Panc1 (cell line): Measurements from ENCODE around the gene SMAD6. TPM values are rescaled to one million over a fixed set of nuclear protein-coding genes. Genes with fewer than 3 reads are reported as not detected.

Source experiments
- ATAC-seq: fragments of 200-7000 bp; cut with Tn5 transposase; 2 replicates; pipeline ENCODE4 v1.9.1; 2020; ENCODE audit warnings: mild to moderate bottlenecking, moderate library complexity
- BruUV-seq: library from RNA; stranded (reverse); fragments of 400-500 nt; replicated peaks from 2 replicates; lab custom pipeline; 2021; lab: Mats Ljungman, UMichigan
- CTCF ChIA-PET: fragments of 300-600 bp; sonication (Branson Sonifier 250); formaldehyde crosslinking; loops from one replicate; lab custom pipeline; 2022; ENCODE audit warnings: antibody characterized with exemption; lab: Charles Lee
- POLR2A ChIA-PET: fragments of 300-600 bp; sonication (Branson Sonifier 250); formaldehyde crosslinking; loops from one replicate; lab custom pipeline; 2022; ENCODE audit warnings: antibody characterized with exemption; lab: Charles Lee
- DNase-seq: peaks from one replicate; pipeline ENCODE4 v3.0.0-alpha.2; 2010; ENCODE audit warnings: low read depth, low spot score
- H3K27ac ChIP-seq: 2 replicates; pipeline ENCODE4 v1.5.1; 2011; ENCODE audit warnings: mild to moderate bottlenecking, low read length, inconsistent platforms
- H3K27me3 ChIP-seq: fragments of 200-500 bp; sonication (Bioruptor generic); 2 replicates; pipeline ENCODE4 v1.6.0; 2014; ENCODE audit warnings: low read length, inconsistent platforms; ENCODE audit not compliant: control insufficient read depth, insufficient read depth
- H3K36me3 ChIP-seq: fragments of 200-500 bp; sonication (Bioruptor generic); 2 replicates; pipeline ENCODE4 v1.5.1; 2014; ENCODE audit warnings: inconsistent platforms, mild to moderate bottlenecking, low read length, moderate library complexity; ENCODE audit not compliant: control insufficient read depth, insufficient read depth
- H3K4me1 ChIP-seq: 2 replicates; pipeline ENCODE4 v1.5.1; 2011; ENCODE audit warnings: inconsistent platforms, mild to moderate bottlenecking, low read length, moderate library complexity; ENCODE audit not compliant: control insufficient read depth, insufficient read depth
- H3K4me3 ChIP-seq, 2 experiments: 2 replicates each; pipeline ENCODE4 v1.5.1; 2011 to 2012; ENCODE audit warnings: low read depth in 2 of 2, low read length in 2 of 2, mild to moderate bottlenecking in 2 of 2, inconsistent platforms in 1 of 2, moderate library complexity in 1 of 2
- H3K9me3 ChIP-seq: fragments of 200-500 bp; sonication (Bioruptor generic); 2 replicates; pipeline ENCODE4 v1.5.1; 2014; ENCODE audit warnings: low read depth, mild to moderate bottlenecking, inconsistent platforms, low read length, moderate library complexity; ENCODE audit not compliant: control insufficient read depth, insufficient read depth
- POLR2AphosphoS5 ChIP-seq: IDR thresholded peaks from 2 replicates; pipeline ENCODE4 v1.6.1; 2012; ENCODE audit warnings: mild to moderate bottlenecking, low read depth, low read length, moderate library complexity
- SIN3A ChIP-seq: IDR thresholded peaks from 2 replicates; pipeline ENCODE4 v1.6.1; 2012; ENCODE audit warnings: low read depth, mild to moderate bottlenecking, low read length, moderate library complexity, borderline replicate concordance; ENCODE audit not compliant: insufficient read depth
- TCF7L2 ChIP-seq: IDR thresholded peaks from 2 replicates; pipeline ENCODE4 v1.6.1; 2011; ENCODE audit warnings: mild to moderate bottlenecking, low read depth, low read length, inconsistent platforms
- in situ Hi-C: cut with HindIII; loops from 2 replicates; pipeline ENCODE4 v1.10.0; 2016; ENCODE audit warnings: low sequenced_read_pairs, low pct_unique_long_range_greater_than_20kb
- intact Hi-C: fragments of 100-400 bp; cut with micrococcal nuclease; formaldehyde crosslinking; loops from one replicate; pipeline ENCODE4 v1.10.0; 2022; ENCODE audit not compliant: unreplicated experiment
- total RNA-seq: library from RNA; stranded (reverse); gene quantifications from one replicate; pipeline ENCODE4 v1.2.1, GENCODE V29; 2021; ENCODE audit not compliant: unreplicated experiment
- TF ChIP-seq, protein P1 (sequence below): fragments of 450-650 bp; IDR thresholded peaks from 2 replicates; pipeline ENCODE4 v1.5.1; 2017; ENCODE audit warnings: mild to moderate bottlenecking
- TF ChIP-seq, protein P2 (sequence below), 2 experiments: IDR thresholded peaks; 2 replicates each; pipeline ENCODE4 v1.6.1; 2011 to 2012; ENCODE audit warnings: low read depth in 2 of 2, control low read depth in 1 of 2, low read length in 1 of 2, mild to moderate bottlenecking in 1 of 2, moderate library complexity in 1 of 2; ENCODE audit not compliant: insufficient read depth in 1 of 2

The SMAD6 gene
- total RNA-seq, 1 experiment from 2014 or later, result 45.9 TPM

DNA sequence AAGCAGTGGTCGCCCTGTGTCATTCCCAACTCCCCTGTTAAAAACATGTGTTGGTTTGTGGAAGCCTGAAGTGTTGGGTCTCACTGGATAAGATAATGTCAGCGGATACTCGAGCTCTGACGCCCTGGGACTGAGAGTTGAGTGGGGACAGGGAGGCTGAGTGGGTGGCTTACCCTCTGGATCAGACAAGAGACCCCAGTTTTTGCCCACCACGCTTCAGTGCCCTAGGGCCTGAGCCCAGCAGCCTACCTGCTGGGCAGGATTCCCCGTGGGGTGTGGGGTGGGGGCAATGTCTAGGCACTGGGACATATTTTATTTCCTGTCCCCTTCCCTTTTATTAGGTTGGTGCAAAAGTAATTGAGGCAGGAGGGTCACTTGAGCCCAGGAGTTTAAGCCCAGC, 75.0 kb downstream of the SMAD6 start:
- H3K36me3 ChIP-seq, result no peaks in the 10 kb centered on the region
- in situ Hi-C loops (no loop called here), intact Hi-C loops (no loop called here)
- H3K4me3 ChIP-seq, result no peak overlapping the region
- H3K4me1 ChIP-seq, result peaks cover 84% of the 10 kb centered on the region
- no TSS peak for BruUV-seq
- peak overlapping the region; percentile 93 for H3K27ac ChIP-seq
- DNase-seq (no peak), ATAC-seq (no peak)
- POLR2A ChIA-PET, result no interaction called here
- no peaks in the 10 kb centered on the region for H3K9me3 ChIP-seq
- no peak for TF ChIP-seq POLR2AphosphoS5
- TF ChIP-seq, protein P1, sequence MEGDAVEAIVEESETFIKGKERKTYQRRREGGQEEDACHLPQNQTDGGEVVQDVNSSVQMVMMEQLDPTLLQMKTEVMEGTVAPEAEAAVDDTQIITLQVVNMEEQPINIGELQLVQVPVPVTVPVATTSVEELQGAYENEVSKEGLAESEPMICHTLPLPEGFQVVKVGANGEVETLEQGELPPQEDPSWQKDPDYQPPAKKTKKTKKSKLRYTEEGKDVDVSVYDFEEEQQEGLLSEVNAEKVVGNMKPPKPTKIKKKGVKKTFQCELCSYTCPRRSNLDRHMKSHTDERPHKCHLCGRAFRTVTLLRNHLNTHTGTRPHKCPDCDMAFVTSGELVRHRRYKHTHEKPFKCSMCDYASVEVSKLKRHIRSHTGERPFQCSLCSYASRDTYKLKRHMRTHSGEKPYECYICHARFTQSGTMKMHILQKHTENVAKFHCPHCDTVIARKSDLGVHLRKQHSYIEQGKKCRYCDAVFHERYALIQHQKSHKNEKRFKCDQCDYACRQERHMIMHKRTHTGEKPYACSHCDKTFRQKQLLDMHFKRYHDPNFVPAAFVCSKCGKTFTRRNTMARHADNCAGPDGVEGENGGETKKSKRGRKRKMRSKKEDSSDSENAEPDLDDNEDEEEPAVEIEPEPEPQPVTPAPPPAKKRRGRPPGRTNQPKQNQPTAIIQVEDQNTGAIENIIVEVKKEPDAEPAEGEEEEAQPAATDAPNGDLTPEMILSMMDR, result no peak
- TF ChIP-seq, protein P2, sequence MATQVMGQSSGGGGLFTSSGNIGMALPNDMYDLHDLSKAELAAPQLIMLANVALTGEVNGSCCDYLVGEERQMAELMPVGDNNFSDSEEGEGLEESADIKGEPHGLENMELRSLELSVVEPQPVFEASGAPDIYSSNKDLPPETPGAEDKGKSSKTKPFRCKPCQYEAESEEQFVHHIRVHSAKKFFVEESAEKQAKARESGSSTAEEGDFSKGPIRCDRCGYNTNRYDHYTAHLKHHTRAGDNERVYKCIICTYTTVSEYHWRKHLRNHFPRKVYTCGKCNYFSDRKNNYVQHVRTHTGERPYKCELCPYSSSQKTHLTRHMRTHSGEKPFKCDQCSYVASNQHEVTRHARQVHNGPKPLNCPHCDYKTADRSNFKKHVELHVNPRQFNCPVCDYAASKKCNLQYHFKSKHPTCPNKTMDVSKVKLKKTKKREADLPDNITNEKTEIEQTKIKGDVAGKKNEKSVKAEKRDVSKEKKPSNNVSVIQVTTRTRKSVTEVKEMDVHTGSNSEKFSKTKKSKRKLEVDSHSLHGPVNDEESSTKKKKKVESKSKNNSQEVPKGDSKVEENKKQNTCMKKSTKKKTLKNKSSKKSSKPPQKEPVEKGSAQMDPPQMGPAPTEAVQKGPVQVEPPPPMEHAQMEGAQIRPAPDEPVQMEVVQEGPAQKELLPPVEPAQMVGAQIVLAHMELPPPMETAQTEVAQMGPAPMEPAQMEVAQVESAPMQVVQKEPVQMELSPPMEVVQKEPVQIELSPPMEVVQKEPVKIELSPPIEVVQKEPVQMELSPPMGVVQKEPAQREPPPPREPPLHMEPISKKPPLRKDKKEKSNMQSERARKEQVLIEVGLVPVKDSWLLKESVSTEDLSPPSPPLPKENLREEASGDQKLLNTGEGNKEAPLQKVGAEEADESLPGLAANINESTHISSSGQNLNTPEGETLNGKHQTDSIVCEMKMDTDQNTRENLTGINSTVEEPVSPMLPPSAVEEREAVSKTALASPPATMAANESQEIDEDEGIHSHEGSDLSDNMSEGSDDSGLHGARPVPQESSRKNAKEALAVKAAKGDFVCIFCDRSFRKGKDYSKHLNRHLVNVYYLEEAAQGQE (IDR thresholded peaks at IDR 0.05; ENCODE audit: insufficient read depth in 1 of 2, low read depth in 2 of 2, low read length in 1 of 2), result no peak
- no peak for TF ChIP-seq TCF7L2
- no peak for TF ChIP-seq SIN3A
- CTCF ChIA-PET, result interaction anchor here (0.6 kb wide), 1 partner anchor 558 kb away, joined by 3 read pairs; no protein-coding TSS in a partner anchor
- H3K27me3 ChIP-seq, result no peaks in the 10 kb centered on the region

DNA sequence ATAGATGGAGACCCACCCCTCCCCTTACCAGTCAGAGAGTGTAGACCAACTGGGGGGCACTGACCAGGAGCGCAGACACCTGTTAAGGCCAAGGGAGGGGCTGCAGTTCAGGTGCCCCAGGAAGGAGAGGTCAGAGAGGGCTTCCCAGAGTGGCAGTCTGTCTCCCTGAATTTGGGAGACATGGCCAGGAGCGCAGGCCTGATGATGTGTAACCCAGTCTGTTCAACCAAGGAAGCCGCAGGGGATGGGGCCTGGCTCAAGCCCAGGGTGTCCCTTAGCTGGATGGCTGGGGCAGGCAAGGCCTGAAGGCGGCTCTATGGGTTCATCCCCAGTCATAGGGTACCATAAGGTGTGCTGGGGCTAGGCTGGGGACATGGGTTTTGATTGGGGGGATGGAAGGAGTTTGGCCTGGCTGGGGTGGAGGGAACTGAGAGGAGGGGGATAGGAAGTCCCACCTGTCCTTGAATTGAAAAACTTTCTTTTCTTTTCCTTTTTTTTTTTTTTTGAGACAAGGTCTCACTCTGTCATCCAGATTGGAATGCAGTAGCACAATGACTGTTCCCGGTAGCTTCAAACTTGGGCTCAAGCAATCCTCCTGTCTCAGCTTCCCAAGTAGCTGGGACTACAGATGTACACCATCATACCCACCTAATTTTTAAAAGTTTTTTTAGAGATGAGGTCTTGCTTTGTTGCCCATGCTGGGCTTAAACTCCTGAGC, 75.7 kb downstream of the SMAD6 start:
- Histone ChIP-seq H3K27me3 (no peaks in the 10 kb centered on the region), H3K4me3 (no peak overlapping the region), H3K36me3 (no peaks in the 10 kb centered on the region), H3K4me1 (peaks cover 77% of the 10 kb centered on the region), H3K9me3 (no peaks in the 10 kb centered on the region), H3K27ac (peak overlapping the region; percentile 48)
- no TSS peak for BruUV-seq
- CTCF ChIA-PET, result interaction anchor here (0.6 to 1.0 kb wide), 2 partner anchors 74 to 558 kb away, joined by 3 to 5 read pairs; no protein-coding TSS in a partner anchor
- in situ Hi-C loops, result no loop called here
- ATAC-seq (no peak), DNase-seq (no peak)
- TF ChIP-seq, protein P1, result no peak
- TF ChIP-seq, protein P2 (IDR thresholded peaks at IDR 0.05; ENCODE audit: insufficient read depth in 1 of 2, low read depth in 2 of 2, low read length in 1 of 2), result no peak
- no peak for TF ChIP-seq POLR2AphosphoS5
- POLR2A ChIA-PET, result no interaction called here
- intact Hi-C loops, result no loop called here
